Endothelial cell (in vitro differentiated cells): ENCODE data around the gene HMSD. TPM values are rescaled to one million over a fixed set of nuclear protein-coding genes. Genes with fewer than 3 reads are reported as not detected.

Source experiments
- DNase-seq: peaks from one replicate; pipeline ENCODE4 v3.0.0; 2021; ENCODE audit warnings: low spot score
- H3K27ac Mint-ChIP-seq: one replicate; pipeline ENCODE4 v1.8.0; 2021; ENCODE audit warnings: mixed read lengths, inconsistent platforms; ENCODE audit not compliant: unreplicated experiment
- H3K27me3 Mint-ChIP-seq: one replicate; pipeline ENCODE4 v1.8.0; 2021; ENCODE audit warnings: mild to moderate bottlenecking, moderate library complexity, mixed read lengths, inconsistent platforms; ENCODE audit not compliant: unreplicated experiment
- H3K36me3 Mint-ChIP-seq: one replicate; pipeline ENCODE4 v1.8.0; 2021; ENCODE audit warnings: mild to moderate bottlenecking, low read depth, mixed read lengths, inconsistent platforms; ENCODE audit not compliant: unreplicated experiment
- H3K4me1 Mint-ChIP-seq: one replicate; pipeline ENCODE4 v1.8.0; 2021; ENCODE audit warnings: mild to moderate bottlenecking, mixed read lengths, inconsistent platforms; ENCODE audit not compliant: unreplicated experiment
- H3K4me3 Mint-ChIP-seq: one replicate; pipeline ENCODE4 v1.8.0; 2021; ENCODE audit warnings: mild to moderate bottlenecking, mixed read lengths, inconsistent platforms; ENCODE audit not compliant: unreplicated experiment
- H3K9me3 Mint-ChIP-seq: one replicate; pipeline ENCODE4 v1.8.0; 2021; ENCODE audit warnings: mixed read lengths, inconsistent platforms; ENCODE audit not compliant: unreplicated experiment
- CTCF ChIP-seq: fragments of 200-600 bp; sonication (generic); IDR thresholded peaks from one replicate; pipeline ENCODE4 v1.5.0; 2021; ENCODE audit warnings: antibody characterized with exemption; ENCODE audit not compliant: unreplicated experiment
- total RNA-seq: library from RNA; stranded (reverse); fragmentation: NEBNext Ultra II Directional; extraction: Animal tissue kit (Norgen Biotek cat#: 25700); gene quantifications from one replicate; pipeline ENCODE4 v1.2.1, GENCODE V29; 2021; ENCODE audit not compliant: unreplicated experiment

Gene HMSD
- total RNA-seq, 1 donor from 2014 or later = not detected

- Mint-ChIP-seq H3K4me1 (no peaks in the 10 kb centered on the region), H3K27me3 (no peaks in the 10 kb centered on the region), H3K9me3 (no peaks in the 10 kb centered on the region), H3K36me3 (no peaks in the 10 kb centered on the region), H3K27ac (no peak within 1 kb of the TSS), H3K4me3 (no peak within 1 kb of the TSS)
- no peak for DNase-seq
- TF ChIP-seq CTCF = no peak
These were observed 41.4 kb upstream of the HMSD start, which contains the start of gene SERPINB10 for GRCh38 chr18:63907664-63908063. Gene SERPINB10, plus strand, starts transcription at chr18:63907958. Its CDS starts 7,553 bp downstream, at chr18:63915511.

- TF ChIP-seq CTCF = no peak
- Mint-ChIP-seq H3K27ac (no peak overlapping the region), H3K27me3 (no peaks in the 10 kb centered on the region), H3K9me3 (no peaks in the 10 kb centered on the region), H3K36me3 (no peaks in the 10 kb centered on the region), H3K4me3 (no peak overlapping the region), H3K4me1 (no peaks in the 10 kb centered on the region)
- DNase-seq = no peak
These were observed 40.2 kb upstream of the HMSD start for GRCh38 chr18:63908858-63909257.

- DNase-seq = no peak
- Mint-ChIP-seq H3K9me3 (no peaks in the 10 kb centered on the region), H3K27ac (no peak overlapping the region), H3K4me1 (no peaks in the 10 kb centered on the region), H3K36me3 (no peaks in the 10 kb centered on the region), H3K27me3 (no peaks in the 10 kb centered on the region), H3K4me3 (no peak overlapping the region)
- no peak for TF ChIP-seq CTCF
These were observed 39.2 kb upstream of the HMSD start for GRCh38 chr18:63909870-63910269.

GRCh38 chr18:63917817-63918216 lies 31.3 kb upstream of the HMSD start:
- no peak for DNase-seq
- no peaks in the 10 kb centered on the region for H3K9me3 Mint-ChIP-seq
- no peak overlapping the region for H3K4me3 Mint-ChIP-seq
- H3K27ac Mint-ChIP-seq = no peak overlapping the region
- H3K27me3 Mint-ChIP-seq = no peaks in the 10 kb centered on the region
- H3K4me1 Mint-ChIP-seq = no peaks in the 10 kb centered on the region
- TF ChIP-seq CTCF = no peak
- no peaks in the 10 kb centered on the region for H3K36me3 Mint-ChIP-seq

DNA sequence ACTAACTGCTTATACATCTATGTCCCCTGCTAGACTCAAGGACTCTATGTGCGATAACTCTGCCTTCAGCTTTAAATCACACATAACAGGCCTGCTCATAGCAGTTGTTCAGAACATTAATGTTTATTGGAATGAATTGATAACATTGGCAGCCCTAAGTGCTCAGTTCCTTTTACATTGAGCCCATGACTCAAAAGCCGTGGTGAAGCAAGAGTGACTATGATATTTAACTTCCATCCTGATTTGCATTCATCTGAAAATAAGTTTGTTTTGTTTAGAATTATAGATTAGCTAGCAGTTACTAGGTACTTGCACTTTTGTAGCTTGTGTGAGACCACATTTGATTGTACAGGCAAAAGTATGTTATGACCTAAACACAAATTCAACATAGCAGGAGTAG lies 27.1 kb upstream of the HMSD start:
- TF ChIP-seq CTCF = no peak
- no peaks in the 10 kb centered on the region for H3K9me3 Mint-ChIP-seq
- no peak overlapping the region for H3K4me3 Mint-ChIP-seq
- no peak overlapping the region for H3K27ac Mint-ChIP-seq
- no peaks in the 10 kb centered on the region for H3K27me3 Mint-ChIP-seq
- no peak for DNase-seq
- no peaks in the 10 kb centered on the region for H3K4me1 Mint-ChIP-seq
- H3K36me3 Mint-ChIP-seq = no peaks in the 10 kb centered on the region
